Ishikawa (cell line): Measurements from ENCODE around the gene NTN1.

Experiments used
- CEBPB ChIP-seq: IDR thresholded peaks from 2 replicates; pipeline ENCODE4 v1.6.1; 2012
- CREB1 ChIP-seq: IDR thresholded peaks from 2 replicates; pipeline ENCODE4 v1.6.1; 2012; ENCODE audit warnings: low read depth
- EGR1 ChIP-seq: IDR thresholded peaks from 2 replicates; pipeline ENCODE4 v1.6.1; 2012
- EP300 ChIP-seq: IDR thresholded peaks from 2 replicates; pipeline ENCODE4 v1.6.1; 2012; ENCODE audit warnings: borderline replicate concordance
- FOXM1 ChIP-seq: IDR thresholded peaks from 2 replicates; pipeline ENCODE4 v1.6.1; 2012; ENCODE audit warnings: low read depth, borderline replicate concordance
- MAX ChIP-seq: IDR thresholded peaks from 2 replicates; pipeline ENCODE4 v1.6.1; 2012
- NFIC ChIP-seq: IDR thresholded peaks from 2 replicates; pipeline ENCODE4 v1.6.1; 2012
- RAD21 ChIP-seq: IDR thresholded peaks from 2 replicates; pipeline ENCODE4 v1.6.1; 2012; ENCODE audit warnings: low read depth
- REST ChIP-seq: IDR thresholded peaks from 2 replicates; pipeline ENCODE4 v1.6.1; 2012; ENCODE audit warnings: low read depth, mild to moderate bottlenecking
- TAF1 ChIP-seq: IDR thresholded peaks from 2 replicates; pipeline ENCODE4 v1.6.1; 2012; ENCODE audit warnings: low read depth, mild to moderate bottlenecking
- TCF12 ChIP-seq: IDR thresholded peaks from 2 replicates; pipeline ENCODE4 v1.6.1; 2012; ENCODE audit warnings: low read depth
- TEAD4 ChIP-seq: IDR thresholded peaks from 2 replicates; pipeline ENCODE4 v1.6.1; 2012
- USF1 ChIP-seq: IDR thresholded peaks from 2 replicates; pipeline ENCODE4 v1.6.1; 2012
- YY1 ChIP-seq: IDR thresholded peaks from 2 replicates; pipeline ENCODE4 v1.6.1; 2012; ENCODE audit warnings: low read depth
- ZBTB7A ChIP-seq: IDR thresholded peaks from 2 replicates; pipeline ENCODE4 v1.6.1; 2012; ENCODE audit warnings: low read depth

NTN1 gene

GRCh38 chr17:9242983-9243382, 221.7 kb downstream of the NTN1 start:
- TF ChIP-seq EGR1 (no peak), TEAD4 (no peak), REST (no peak), RAD21 (no peak), TCF12 (no peak), ZBTB7A (no peak), FOXM1 (no peak), CEBPB (no peak)

GRCh38 chr17:9244066-9245052, 223.0 kb downstream of the NTN1 start:
- TF ChIP-seq TCF12 (no peak), CREB1 (no peak), EGR1 (no peak), EP300 (no peak), ZBTB7A (no peak), CEBPB (no peak), FOXM1 (no peak), MAX (no peak), TEAD4 (no peak), TAF1 (no peak), USF1 (no peak), RAD21 (no peak), YY1 (no peak), NFIC (no peak), REST (no peak)

GRCh38 chr17:9247401-9247938, 226.2 kb downstream of the NTN1 start:
- TF ChIP-seq FOXM1 = no peak
- no peak for TF ChIP-seq TCF12
- no peak for TF ChIP-seq EGR1
- no peak for TF ChIP-seq EP300
- TF ChIP-seq ZBTB7A = no peak
- no peak for TF ChIP-seq REST
- no peak for TF ChIP-seq TEAD4
- no peak for TF ChIP-seq MAX
- TF ChIP-seq USF1 = no peak
- TF ChIP-seq RAD21 = no peak
- TF ChIP-seq NFIC = no peak
- TF ChIP-seq YY1 = no peak
- no peak for TF ChIP-seq CREB1
- TF ChIP-seq CEBPB = no peak
- no peak for TF ChIP-seq TAF1
